ENCODE measurements around the gene TLCD3A.

The TLCD3A gene

DNA sequence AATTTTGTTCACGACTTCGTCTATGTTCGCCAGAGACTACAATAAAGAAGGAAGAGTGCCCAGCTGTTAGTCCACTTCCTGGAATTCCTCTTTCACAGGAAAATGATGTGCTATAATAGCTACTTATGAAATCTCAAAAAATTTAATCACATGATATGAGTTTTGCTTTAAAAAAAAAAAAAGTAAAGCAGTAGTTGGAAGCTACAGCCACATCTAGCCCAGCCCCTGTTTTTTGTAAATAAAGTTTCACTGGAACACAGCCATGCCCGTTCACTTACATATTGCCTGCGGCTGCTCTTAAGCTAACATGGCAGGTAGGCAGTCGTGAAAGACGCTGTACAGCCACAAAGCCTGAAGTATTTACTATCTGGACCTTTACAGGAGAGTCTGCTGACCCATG lies 33.1 kb upstream of the TLCD3A start:
- Mint-ChIP-seq H3K27me3 (no peaks in the 10 kb centered on the region), H3K4me1 (ENCODE audit: low read depth) (peaks cover under 1% of the 10 kb centered on the region), H3K4me3 (no peak overlapping the region), H3K9me3 (no peaks in the 10 kb centered on the region), H3K27ac (no peak overlapping the region), H3K36me3 (ENCODE audit: low read depth) (peaks cover 67% of the 10 kb centered on the region)
- DNase-seq, result no peak

DNA sequence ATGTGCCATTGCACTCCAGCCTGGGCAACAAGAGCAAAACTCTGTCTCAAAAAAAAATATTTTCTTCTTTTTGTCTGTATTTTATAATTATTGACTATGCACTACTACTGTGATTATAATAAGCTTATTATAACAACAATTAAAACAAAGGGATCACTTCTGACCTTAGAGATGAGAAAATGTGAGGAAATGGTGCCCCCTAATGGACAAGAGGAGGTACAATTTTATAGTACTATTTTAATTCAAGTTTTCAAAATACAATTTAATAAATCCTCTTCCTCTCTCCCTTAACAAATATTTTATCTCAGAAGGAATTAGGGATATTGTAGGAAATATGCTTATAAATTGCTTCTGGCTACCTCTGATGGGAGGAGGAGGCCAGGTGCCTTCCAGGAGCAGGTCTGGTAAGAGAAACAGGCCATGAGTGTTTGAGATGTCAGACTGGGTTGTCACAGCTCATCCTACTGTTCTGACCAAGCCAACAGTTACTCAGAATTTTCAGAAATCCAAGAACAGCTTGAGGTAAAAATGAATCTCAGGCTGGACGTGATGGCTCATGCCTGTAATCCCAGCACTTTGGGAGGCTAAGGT lies 31.8 kb upstream of the TLCD3A start:
- Mint-ChIP-seq H3K36me3 (ENCODE audit: low read depth) (peaks cover 68% of the 10 kb centered on the region), H3K9me3 (no peaks in the 10 kb centered on the region), H3K27ac (peak overlapping the region; percentile 79), H3K27me3 (no peaks in the 10 kb centered on the region), H3K4me1 (ENCODE audit: low read depth) (peaks cover 4% of the 10 kb centered on the region), H3K4me3 (no peak overlapping the region)
- no peak for DNase-seq

DNA sequence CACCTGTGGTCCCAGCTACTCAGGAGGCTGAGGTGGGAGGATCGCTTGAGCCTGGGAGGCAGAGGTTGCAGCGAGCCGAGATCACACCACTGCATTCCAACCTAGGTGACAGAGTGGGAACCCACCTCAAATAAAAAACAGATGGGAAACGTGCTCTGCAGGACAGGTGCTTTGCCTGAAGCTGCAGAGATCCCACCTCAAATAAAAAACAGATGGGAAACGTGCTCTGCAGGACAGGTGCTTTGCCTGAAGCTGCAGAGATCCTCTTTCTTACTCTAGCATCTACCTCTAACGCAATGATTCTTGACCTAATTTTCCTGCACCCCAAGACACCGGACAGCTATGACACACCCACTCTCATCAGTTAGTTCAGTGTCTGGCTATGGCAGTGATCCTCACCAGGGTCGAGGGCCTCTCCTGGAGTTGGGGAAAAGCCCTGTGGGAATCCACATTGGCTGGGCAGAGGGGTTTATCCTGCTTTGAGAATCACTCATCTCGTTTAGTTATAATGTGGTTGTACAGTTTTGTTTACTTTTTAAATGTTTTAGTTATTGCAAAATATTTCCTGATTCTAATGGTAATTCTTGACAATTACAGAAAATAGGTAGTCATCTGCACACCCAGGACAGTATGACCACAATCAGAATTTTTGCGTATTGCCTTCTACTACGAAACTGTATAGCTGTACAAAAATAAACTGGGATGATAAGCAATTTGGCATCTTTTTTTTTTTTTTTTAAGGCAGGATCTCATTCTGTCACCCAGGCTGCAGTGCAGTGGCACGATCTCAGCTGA lies 29.1 kb upstream of the TLCD3A start:
- Mint-ChIP-seq H3K4me1 (ENCODE audit: low read depth) (peaks cover 12% of the 10 kb centered on the region), H3K9me3 (no peaks in the 10 kb centered on the region), H3K36me3 (ENCODE audit: low read depth) (peaks cover 65% of the 10 kb centered on the region), H3K4me3 (no peak overlapping the region), H3K27me3 (no peaks in the 10 kb centered on the region), H3K27ac (peak overlapping the region; percentile 55)
- DNase-seq, result no peak

DNA sequence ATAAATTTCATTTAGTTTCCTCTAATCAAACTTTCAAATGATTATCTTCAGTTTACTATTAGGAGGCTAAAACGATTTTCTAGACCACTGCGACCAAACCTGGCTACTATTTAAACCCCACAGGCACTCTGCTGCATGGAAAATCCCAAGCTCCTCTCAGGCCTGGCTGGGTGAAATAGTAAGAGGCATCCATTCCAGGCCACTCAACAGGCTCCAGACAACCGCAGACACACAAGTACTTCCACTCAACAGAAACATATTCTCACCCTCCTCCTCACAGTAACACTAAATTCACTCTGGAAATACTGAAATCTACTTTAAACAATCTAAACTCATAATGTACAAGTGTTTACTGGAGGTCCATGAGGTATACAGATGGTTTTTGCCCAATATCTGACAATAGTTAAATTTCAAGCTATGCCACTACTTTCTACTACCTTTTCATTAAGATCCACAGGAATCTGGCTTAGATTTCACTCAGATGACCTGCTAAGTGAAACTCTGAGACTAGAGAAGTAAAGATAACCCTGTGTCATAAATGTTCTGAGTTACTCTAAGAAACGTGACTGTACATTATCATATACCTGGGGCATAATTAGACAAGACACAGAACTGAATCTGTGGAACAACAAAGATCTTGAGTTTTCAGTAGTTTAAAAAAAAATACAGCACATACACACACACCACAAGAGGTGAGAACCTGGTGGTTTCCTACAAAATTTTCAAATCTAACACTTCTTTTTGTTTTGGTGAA lies 28.1 kb upstream of the TLCD3A start:
- peaks cover 67% of the 10 kb centered on the region for H3K36me3 Mint-ChIP-seq (ENCODE audit: low read depth)
- no peaks in the 10 kb centered on the region for H3K9me3 Mint-ChIP-seq
- no peak for DNase-seq
- no peaks in the 10 kb centered on the region for H3K27me3 Mint-ChIP-seq
- no peak overlapping the region for H3K4me3 Mint-ChIP-seq
- H3K27ac Mint-ChIP-seq, result peak overlapping the region; percentile 6
- H3K4me1 Mint-ChIP-seq (ENCODE audit: low read depth), result peaks cover 18% of the 10 kb centered on the region

DNA sequence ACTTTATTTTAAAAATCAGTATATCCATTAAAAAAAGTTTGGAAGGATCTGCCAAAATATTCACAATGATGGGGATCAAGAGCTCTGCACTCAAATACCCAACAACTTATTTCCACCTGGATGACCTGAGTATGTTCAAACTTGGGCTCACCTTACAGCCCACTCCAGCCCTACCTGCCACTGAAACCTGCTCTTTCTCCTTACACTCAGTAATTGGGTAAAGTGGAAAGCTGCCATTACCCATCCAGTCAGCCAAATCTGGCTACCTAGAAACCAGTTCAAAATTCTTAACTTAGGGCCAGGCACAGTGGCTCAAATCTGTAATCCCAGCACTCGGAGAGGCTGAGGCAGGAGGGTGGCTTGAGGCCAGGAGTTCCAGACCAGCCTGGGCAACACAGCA lies 27.4 kb upstream of the TLCD3A start:
- Mint-ChIP-seq H3K36me3 (ENCODE audit: low read depth) (peaks cover 68% of the 10 kb centered on the region), H3K4me3 (no peak overlapping the region), H3K4me1 (ENCODE audit: low read depth) (peaks cover 22% of the 10 kb centered on the region), H3K27ac (no peak overlapping the region), H3K27me3 (no peaks in the 10 kb centered on the region), H3K9me3 (no peaks in the 10 kb centered on the region)
- DNase-seq, result no peak

DNA sequence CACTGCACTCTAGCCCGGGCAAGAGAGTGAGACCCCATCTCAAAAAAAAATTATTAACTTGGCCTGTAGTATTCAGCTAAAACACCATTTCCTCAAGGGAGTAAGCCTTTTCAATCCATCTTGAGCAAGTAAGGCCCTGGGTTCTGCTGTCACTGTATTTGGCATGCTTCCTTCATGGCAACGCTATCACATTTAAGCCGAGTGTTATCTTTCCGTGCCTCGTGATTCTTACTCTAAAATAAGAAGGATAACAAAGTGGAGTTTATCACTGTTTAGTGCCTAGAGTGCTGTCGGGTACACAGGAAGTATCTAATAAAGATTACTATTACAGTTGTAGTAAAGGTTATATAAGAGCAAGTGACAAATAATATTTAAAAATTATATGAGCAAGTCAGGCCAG lies 26.5 kb upstream of the TLCD3A start:
- Mint-ChIP-seq H3K36me3 (ENCODE audit: low read depth) (peaks cover 69% of the 10 kb centered on the region), H3K4me3 (no peak overlapping the region), H3K4me1 (ENCODE audit: low read depth) (peaks cover 24% of the 10 kb centered on the region), H3K9me3 (no peaks in the 10 kb centered on the region), H3K27ac (peak overlapping the region; percentile 23), H3K27me3 (no peaks in the 10 kb centered on the region)
- DNase-seq, result no peak

DNA sequence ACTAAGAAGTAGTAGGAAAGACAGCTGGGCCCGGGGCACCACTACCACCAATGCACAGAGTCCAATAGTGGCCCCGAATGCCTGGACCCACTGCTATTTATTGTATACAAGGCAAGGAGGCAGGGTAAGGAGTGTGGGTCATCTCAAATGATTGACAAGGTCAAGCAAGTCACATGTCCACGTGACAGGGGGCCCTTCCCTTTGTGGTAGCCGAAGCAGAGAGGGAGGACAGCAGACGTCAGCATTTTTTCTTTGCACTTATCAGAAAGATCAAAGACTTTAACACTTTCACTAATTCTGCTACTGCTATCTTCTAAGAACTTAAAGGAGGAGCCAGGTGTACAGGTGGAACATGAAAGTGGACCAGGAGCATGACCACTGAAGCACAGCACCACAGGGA lies 24.3 kb upstream of the TLCD3A start:
- Mint-ChIP-seq H3K9me3 (no peaks in the 10 kb centered on the region), H3K27me3 (no peaks in the 10 kb centered on the region), H3K27ac (peak overlapping the region; percentile 74), H3K4me1 (ENCODE audit: low read depth) (peaks cover 43% of the 10 kb centered on the region), H3K4me3 (no peak overlapping the region), H3K36me3 (ENCODE audit: low read depth) (peaks cover 76% of the 10 kb centered on the region)
- DNase-seq, result no peak

DNA sequence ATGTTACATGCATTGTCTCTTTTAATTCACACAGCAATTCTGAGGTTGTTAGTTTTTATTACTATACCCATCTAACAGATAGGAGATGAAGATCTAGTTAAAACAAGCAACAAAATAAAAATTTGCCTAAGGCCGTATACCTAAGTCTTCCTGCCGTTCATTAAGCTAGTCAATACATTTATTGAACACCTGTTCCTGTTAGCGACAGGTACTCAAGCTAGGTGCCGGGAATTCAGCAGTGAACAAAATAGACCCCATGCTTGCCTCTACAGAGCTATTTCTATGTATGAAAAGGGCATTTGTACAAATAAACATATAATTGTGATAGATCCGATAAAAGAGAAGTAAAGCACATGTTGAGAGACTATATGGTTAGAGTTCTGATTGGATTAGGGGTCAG lies 14.3 kb upstream of the TLCD3A start:
- H3K27ac Mint-ChIP-seq, result no peak overlapping the region
- peaks cover 19% of the 10 kb centered on the region for H3K4me1 Mint-ChIP-seq (ENCODE audit: low read depth)

DNA sequence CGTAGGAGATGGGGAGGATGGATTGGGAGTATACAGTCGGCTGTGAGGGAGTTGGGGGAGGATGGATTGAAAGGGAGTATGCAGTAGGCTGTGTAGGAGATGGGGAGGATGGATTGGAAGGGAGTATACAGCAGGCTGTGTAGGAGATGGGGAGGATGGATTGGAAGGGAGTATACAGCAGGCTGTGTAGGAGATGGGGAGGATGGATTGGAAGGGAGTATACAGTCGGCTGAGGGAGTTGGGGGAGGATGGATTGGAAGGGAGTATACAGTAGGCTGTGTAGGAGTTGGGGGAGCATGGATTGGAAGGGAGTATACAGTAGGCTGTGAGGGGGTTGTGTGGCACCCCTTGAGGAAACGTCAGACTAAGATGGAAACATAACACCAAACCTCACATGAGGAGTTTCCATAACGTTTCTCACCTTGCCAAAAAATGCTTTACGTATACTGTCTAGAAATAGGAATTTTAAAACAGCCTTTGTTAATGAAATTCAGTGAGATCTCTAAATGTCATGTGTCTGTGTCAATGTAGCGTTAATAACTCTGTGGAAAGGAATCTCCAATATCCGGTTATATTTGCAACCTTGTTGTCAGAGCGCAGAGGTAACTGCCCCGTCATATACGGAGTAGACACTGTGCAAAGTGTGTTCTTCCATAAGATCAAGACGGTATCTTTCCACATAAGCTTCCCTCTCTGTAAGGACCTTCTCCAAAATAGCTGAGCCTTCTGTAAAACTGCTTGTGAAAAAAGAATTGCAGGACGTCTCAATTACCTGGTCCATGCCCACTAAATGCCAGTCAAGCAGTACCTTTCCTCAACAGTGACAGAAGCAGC lies 11.5 kb upstream of the TLCD3A start:
- DNase-seq, result no peak
- Mint-ChIP-seq H3K27ac (no peak overlapping the region), H3K36me3 (ENCODE audit: low read depth) (peaks cover 3% of the 10 kb centered on the region), H3K9me3 (no peaks in the 10 kb centered on the region), H3K27me3 (no peaks in the 10 kb centered on the region), H3K4me3 (no peak overlapping the region), H3K4me1 (ENCODE audit: low read depth) (peaks cover 6% of the 10 kb centered on the region)

More for the DNA sequence above, 14.3 kb upstream of the TLCD3A start:
- peaks cover 11% of the 10 kb centered on the region for H3K36me3 Mint-ChIP-seq (ENCODE audit: low read depth)
- no peak for DNase-seq
- H3K27me3 Mint-ChIP-seq, result no peaks in the 10 kb centered on the region
- H3K9me3 Mint-ChIP-seq, result no peaks in the 10 kb centered on the region
- H3K4me3 Mint-ChIP-seq, result no peak overlapping the region

DNA sequence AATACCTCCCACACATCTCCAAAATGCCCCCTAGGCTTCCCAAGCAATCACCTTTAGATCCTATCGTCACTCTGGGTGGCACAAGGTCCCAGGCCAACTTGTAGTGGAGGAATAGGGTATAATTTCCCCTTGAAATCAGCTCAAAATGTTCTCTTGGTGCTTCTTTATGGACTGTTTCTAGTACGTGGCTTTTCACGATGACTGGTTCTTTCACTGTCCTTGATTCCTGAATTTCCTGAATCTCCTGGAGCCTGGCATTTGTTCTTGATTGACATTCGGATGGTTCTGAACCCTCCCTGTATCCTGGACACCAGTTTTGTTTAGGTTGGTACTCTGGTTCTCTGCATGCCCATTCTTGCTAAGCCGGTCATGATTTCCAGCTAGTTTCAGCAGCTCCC lies 10.9 kb upstream of the TLCD3A start:
- Mint-ChIP-seq H3K4me3 (no peak overlapping the region), H3K9me3 (no peaks in the 10 kb centered on the region), H3K27me3 (no peaks in the 10 kb centered on the region), H3K27ac (no peak overlapping the region), H3K4me1 (ENCODE audit: low read depth) (peaks cover 5% of the 10 kb centered on the region), H3K36me3 (ENCODE audit: low read depth) (peaks cover 3% of the 10 kb centered on the region)
- DNase-seq, result no peak

DNA sequence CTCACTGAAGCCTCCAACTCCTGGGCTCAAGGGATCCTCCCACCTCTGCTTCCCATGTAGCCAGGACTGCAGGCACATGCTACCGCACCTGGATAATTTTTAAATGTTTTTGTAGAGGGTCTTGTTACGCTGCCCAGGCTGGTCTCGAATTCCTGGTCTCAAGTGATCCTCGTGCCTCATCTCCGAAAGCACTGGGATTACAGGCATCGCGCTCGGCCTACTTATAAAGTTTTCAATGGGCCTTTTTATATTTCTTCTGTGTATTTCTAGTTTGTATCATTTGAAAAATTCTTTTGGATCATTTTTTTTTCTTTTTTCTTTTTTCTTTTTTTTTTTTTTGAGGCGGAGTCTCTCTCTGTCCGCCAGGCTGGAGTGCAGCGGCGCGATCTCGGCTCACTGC lies 7.3 kb upstream of the TLCD3A start:
- no peak overlapping the region for H3K4me3 Mint-ChIP-seq
- peaks cover 2% of the 10 kb centered on the region for H3K4me1 Mint-ChIP-seq (ENCODE audit: low read depth)
- H3K36me3 Mint-ChIP-seq (ENCODE audit: low read depth), result no peaks in the 10 kb centered on the region
- no peak overlapping the region for H3K27ac Mint-ChIP-seq
- no peak for DNase-seq
- no peaks in the 10 kb centered on the region for H3K9me3 Mint-ChIP-seq
- H3K27me3 Mint-ChIP-seq, result no peaks in the 10 kb centered on the region

DNA sequence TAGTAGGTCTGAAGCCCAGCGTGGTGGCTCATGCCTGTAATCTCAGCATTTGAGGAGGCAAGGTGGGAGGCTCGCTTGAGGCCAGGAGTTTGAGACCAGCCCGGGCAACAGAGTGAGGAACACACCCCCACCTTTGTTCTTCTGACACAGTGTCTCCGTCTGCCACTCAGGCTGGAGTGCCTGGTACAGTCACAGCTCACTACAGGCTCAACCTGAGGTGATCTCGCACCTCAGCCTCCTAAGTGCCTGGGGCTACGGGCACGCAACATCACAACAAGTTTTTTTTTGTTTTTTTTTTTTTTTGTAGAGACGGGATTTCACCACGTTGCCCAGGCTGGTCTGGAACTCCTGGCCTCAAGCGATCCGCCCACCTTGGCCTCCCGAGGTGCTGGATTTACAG lies 6.7 kb upstream of the TLCD3A start:
- Mint-ChIP-seq H3K4me3 (no peak overlapping the region), H3K36me3 (ENCODE audit: low read depth) (no peaks in the 10 kb centered on the region), H3K4me1 (ENCODE audit: low read depth) (peaks cover 2% of the 10 kb centered on the region), H3K9me3 (no peaks in the 10 kb centered on the region), H3K27me3 (peaks cover 6% of the 10 kb centered on the region), H3K27ac (no peak overlapping the region)
- DNase-seq, result no peak

DNA sequence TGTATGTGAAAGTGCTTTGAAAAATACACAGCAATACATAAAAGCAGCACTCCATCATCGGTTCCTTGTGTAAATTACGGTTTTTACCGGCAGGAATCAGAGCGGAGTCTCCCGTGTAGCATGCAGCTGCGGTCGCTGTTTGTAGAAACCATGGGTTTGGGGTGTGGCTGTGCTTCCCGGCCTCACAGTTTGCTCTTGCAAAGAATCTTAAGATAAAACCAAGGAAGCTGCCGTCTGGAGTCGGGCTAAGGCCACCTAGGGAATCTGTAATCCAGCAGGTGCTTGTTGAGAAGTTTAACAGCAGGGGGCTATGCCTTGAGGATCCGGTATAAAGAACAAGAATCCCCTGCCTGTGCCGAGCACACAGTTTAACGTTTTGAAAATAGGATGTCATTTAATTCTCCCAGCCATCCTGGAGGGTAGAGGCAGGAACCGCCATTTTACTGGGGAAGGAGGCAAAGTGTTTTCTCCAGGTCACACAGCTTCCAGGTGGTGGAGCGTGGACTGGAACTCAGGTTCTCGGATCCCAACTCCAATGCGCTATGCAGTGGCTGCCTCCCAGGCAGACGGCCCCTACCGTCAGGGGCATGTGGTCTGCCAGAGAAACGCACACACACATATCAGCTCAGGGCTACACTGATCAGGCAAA lies 6.0 kb upstream of the TLCD3A start:
- Mint-ChIP-seq H3K4me3 (no peak overlapping the region), H3K27me3 (peaks cover 12% of the 10 kb centered on the region), H3K36me3 (ENCODE audit: low read depth) (no peaks in the 10 kb centered on the region), H3K4me1 (ENCODE audit: low read depth) (peaks cover 6% of the 10 kb centered on the region), H3K27ac (no peak overlapping the region), H3K9me3 (no peaks in the 10 kb centered on the region)
- no peak for DNase-seq

DNA sequence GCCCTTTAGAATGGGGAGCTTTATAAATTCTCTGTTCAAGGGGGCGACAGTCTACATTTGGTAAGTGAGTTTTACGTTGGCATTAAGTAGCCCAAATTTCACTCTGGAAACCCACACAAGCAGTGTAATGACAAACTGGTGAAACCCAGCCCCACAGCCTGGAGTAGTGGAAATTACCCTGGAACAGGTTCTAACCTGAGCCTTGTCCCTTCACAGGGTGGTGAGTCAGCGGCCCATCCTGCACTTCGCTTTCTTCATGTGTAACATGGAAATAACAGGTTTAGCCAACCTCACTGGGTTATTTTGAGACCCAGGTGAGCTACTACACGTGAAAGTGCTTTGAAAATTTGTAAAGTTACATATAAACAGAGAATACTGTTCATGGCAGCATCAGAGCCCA lies 3.5 kb upstream of the TLCD3A start:
- no peak for DNase-seq
- peaks cover 15% of the 10 kb centered on the region for H3K4me1 Mint-ChIP-seq (ENCODE audit: low read depth)
- H3K27ac Mint-ChIP-seq, result no peak overlapping the region
- H3K9me3 Mint-ChIP-seq, result no peaks in the 10 kb centered on the region
- H3K4me3 Mint-ChIP-seq, result no peak overlapping the region
- peaks cover 15% of the 10 kb centered on the region for H3K27me3 Mint-ChIP-seq
- H3K36me3 Mint-ChIP-seq (ENCODE audit: low read depth), result peaks cover 10% of the 10 kb centered on the region
